NCI-H2196 treated with DMSO at 0.1 percent for 48 hours (cell line): ENCODE measurements around the gene ALOX12B.
"Not testable (repeated sequence)": the region's sequence is repeated elsewhere in the genome, so short reads cannot be mapped to it uniquely, and the experiment has no call there.

Source experiments
- DNase-seq: peaks from one replicate; lab custom pipeline; 2025; ENCODE audit not compliant: unreplicated experiment; lab: John Stamatoyannopoulos, UW

The ALOX12B gene

GRCh38 chr17:8118769-8119580, 31.5 kb upstream of the ALOX12B start:
- DNase-seq: no peak

- DNase-seq: no peak
Measured at GRCh38 chr17:8117980-8118768, 30.7 kb upstream of the ALOX12B start, which contains the start of gene ALOXE3. Gene ALOXE3 (minus strand): TSS chr17:8118514. CDS start chr17:8117990, 524 bp downstream.

- no peak for DNase-seq
Measured at GRCh38 chr17:8117367-8117979, 30.0 kb upstream of the ALOX12B start.

- DNase-seq: no peak
Measured at GRCh38 chr17:8116776-8117175, 29.3 kb upstream of the ALOX12B start.

- DNase-seq: no peak
Measured at GRCh38 chr17:8110907-8111306, 23.4 kb upstream of the ALOX12B start.

GRCh38 chr17:8110456-8110804, 22.9 kb upstream of the ALOX12B start:
- DNase-seq: no peak

GRCh38 chr17:8109661-8110455, 22.3 kb upstream of the ALOX12B start:
- DNase-seq: no peak

- DNase-seq: no peak
Measured at GRCh38 chr17:8108972-8109660, 21.6 kb upstream of the ALOX12B start.

GRCh38 chr17:8106980-8107379, 19.5 kb upstream of the ALOX12B start:
- not testable (repeated sequence) for DNase-seq

- no peak for DNase-seq
Measured at GRCh38 chr17:8105957-8106398, 18.5 kb upstream of the ALOX12B start.

- DNase-seq: no peak
Measured at GRCh38 chr17:8104911-8105310, 17.4 kb upstream of the ALOX12B start.

GRCh38 chr17:8103549-8103948, 16.0 kb upstream of the ALOX12B start:
- no peak for DNase-seq

GRCh38 chr17:8101721-8102120, 14.2 kb upstream of the ALOX12B start:
- DNase-seq: no peak

- no peak for DNase-seq
Measured at GRCh38 chr17:8100763-8101162, 13.2 kb upstream of the ALOX12B start.

- no peak for DNase-seq
Measured at GRCh38 chr17:8100111-8100510, 12.6 kb upstream of the ALOX12B start.

- no peak for DNase-seq
Measured at GRCh38 chr17:8096541-8096940, 9.0 kb upstream of the ALOX12B start.

- no peak for DNase-seq
Measured at GRCh38 chr17:8095361-8095760, 7.8 kb upstream of the ALOX12B start.

GRCh38 chr17:8091033-8091687, 3.6 kb upstream of the ALOX12B start:
- no peak for DNase-seq

- DNase-seq: no peak
Measured at GRCh38 chr17:8089728-8090127, 2.2 kb upstream of the ALOX12B start.

GRCh38 chr17:8087952-8088230, 375 bp upstream of the ALOX12B start:
- DNase-seq: no peak
